Measurements from ENCODE around the gene MRM3. TPM values are rescaled to one million over a fixed set of nuclear protein-coding genes. Genes with fewer than 3 reads are reported as not detected.
"Not testable (repeated sequence)": the region's sequence is repeated elsewhere in the genome, so short reads cannot be mapped to it uniquely, and the experiment has no call there.

Gene MRM3
- total RNA-seq, 2 donors from 2014 or later: 14.0 to 18.7 TPM

DNA sequence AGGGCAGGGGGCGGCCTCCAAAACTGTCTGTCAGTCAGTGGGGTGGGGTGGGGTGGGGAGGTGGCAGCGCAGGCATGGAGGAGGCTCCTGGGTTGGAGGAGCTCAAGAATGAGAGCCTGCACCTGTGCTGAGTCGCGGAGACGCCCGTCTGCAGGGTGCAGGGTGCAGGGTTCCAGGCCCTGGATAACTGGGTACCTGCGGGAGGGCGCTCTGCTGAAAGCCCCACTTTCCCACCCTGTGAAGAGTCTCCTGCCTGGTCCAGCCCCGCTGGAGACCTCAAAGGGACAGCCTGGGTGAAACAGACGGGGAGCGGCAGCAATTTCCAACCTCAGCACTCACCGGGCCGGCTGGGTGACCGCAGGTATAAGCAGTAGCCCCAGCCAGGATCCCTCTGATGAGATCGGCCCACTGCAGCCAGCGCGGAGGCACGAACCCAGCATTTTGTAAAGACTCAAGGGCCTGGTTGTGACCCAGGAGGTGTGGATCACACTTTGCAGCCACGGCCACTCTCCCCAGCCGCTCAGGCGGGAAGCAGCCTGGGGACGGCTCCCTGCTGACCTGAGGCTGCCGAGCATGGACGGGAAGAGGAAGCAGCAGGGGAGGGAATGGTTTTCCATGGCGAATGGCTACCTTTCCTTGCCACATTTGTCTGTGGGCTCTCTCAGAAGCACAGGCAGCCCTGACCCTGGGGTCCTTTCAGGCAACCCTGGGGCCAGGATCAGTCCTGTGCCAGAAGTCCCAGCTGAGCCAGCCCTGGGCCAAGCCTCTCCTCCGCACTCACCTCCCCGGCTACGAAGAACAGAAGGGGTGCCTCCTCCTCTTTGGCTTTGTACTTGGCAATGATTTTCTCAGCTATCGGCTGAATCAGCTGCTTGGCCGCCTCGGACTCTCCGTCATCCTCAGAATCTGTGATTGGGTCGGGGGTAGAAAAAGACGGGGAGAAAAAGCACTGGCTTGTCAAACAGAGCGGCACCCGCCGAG lies 21.0 kb downstream of the MRM3 start:
- 87 to 89% methylated on average over 26 to 37 of the region's 37 CpGs for WGBS, 2 experiments (ENCODE audit: insufficient coverage in 1 of 2, insufficient read length in 1 of 2)
- Histone ChIP-seq H3K27ac (ENCODE audit: low read depth, low read length) (peak overlapping the region; percentile 99), H3K4me3 (ENCODE audit: low read length) (no peak overlapping the region), H3K9me3 (ENCODE audit: control insufficient read depth, low read length) (no peaks in the 10 kb centered on the region), H3K27me3 (ENCODE audit: control insufficient read depth, insufficient read depth, low read length, poor library complexity, severe bottlenecking) (no peaks in the 10 kb centered on the region), H3K9ac (ENCODE audit: extremely low read depth, low read length, poor library complexity, severe bottlenecking) (no peak overlapping the region), H3K4me1 (ENCODE audit: control insufficient read depth, insufficient read depth, low read length) (peaks cover 2% of the 10 kb centered on the region), H3K36me3 (ENCODE audit: control insufficient read depth, insufficient read depth, low read length) (peaks cover 72% of the 10 kb centered on the region)
- Mint-ChIP-seq H3K9me3 (no peaks in the 10 kb centered on the region), H3K27me3 (ENCODE audit: insufficient read depth) (no peaks in the 10 kb centered on the region), H3K4me3 (no peak overlapping the region), H3K4me1 (no peaks in the 10 kb centered on the region), H3K36me3 (ENCODE audit: low read depth) (peaks cover 52% of the 10 kb centered on the region), H3K27ac (no peak overlapping the region)
- TF ChIP-seq CTCF (conservative IDR thresholded peaks at IDR 0.05): no peak
- DNase-seq: no peak

GRCh38 chr17:804541-805435 lies 22.6 kb downstream of the MRM3 start:
- 77 to 92% methylated on average over 24 to 41 of the region's 41 CpGs for WGBS, 2 experiments (ENCODE audit: insufficient coverage in 1 of 2, insufficient read length in 1 of 2)
- no peaks in the 10 kb centered on the region for H3K27me3 ChIP-seq (ENCODE audit: control insufficient read depth, insufficient read depth, low read length, poor library complexity, severe bottlenecking)
- H3K27ac Mint-ChIP-seq: no peak overlapping the region
- H3K9me3 ChIP-seq (ENCODE audit: control insufficient read depth, low read length): no peaks in the 10 kb centered on the region
- TF ChIP-seq CTCF (conservative IDR thresholded peaks at IDR 0.05): no peak
- H3K27ac ChIP-seq (ENCODE audit: low read depth, low read length): peak overlapping the region; percentile 99
- no peak overlapping the region for H3K4me3 Mint-ChIP-seq
- peaks cover 2% of the 10 kb centered on the region for H3K4me1 ChIP-seq (ENCODE audit: control insufficient read depth, insufficient read depth, low read length)
- H3K4me1 Mint-ChIP-seq: no peaks in the 10 kb centered on the region
- H3K27me3 Mint-ChIP-seq (ENCODE audit: insufficient read depth): no peaks in the 10 kb centered on the region
- no peak overlapping the region for H3K4me3 ChIP-seq (ENCODE audit: low read length)
- no peaks in the 10 kb centered on the region for H3K9me3 Mint-ChIP-seq
- H3K36me3 Mint-ChIP-seq (ENCODE audit: low read depth): peaks cover 56% of the 10 kb centered on the region
- no peak overlapping the region for H3K9ac ChIP-seq (ENCODE audit: extremely low read depth, low read length, poor library complexity, severe bottlenecking)
- H3K36me3 ChIP-seq (ENCODE audit: control insufficient read depth, insufficient read depth, low read length): peaks cover 70% of the 10 kb centered on the region
- DNase-seq: no peak

DNA sequence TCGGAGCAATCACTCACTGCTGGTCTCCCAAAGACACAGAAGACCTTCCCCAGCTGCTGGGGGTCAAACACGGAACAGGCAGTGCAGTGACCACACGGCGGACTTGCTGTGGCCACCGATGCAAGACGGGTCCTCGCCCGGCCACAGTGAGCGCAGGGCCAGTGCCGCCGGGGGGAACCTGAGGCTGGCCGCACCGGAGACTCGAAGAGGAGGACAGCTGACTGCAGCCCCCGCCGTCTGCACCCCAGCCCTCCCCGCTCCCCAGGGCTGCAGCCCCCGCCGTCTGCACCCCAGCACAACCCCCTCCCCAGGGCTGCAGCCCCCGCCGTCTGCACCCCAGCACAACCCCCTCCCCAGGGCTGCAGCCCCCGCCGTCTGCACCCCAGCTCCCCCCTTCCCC lies 23.7 kb downstream of the MRM3 start:
- H3K9me3 Mint-ChIP-seq: not testable (repeated sequence)

More for the DNA sequence above, 23.7 kb downstream of the MRM3 start:
- not testable (repeated sequence) for H3K4me1 ChIP-seq (ENCODE audit: control insufficient read depth, insufficient read depth, low read length); H3K27me3 ChIP-seq (ENCODE audit: control insufficient read depth, insufficient read depth, low read length, poor library complexity, severe bottlenecking); H3K27me3 Mint-ChIP-seq (ENCODE audit: insufficient read depth); H3K27ac Mint-ChIP-seq; H3K9me3 ChIP-seq (ENCODE audit: control insufficient read depth, low read length); H3K9ac ChIP-seq (ENCODE audit: extremely low read depth, low read length, poor library complexity, severe bottlenecking); H3K4me1 Mint-ChIP-seq; H3K4me3 ChIP-seq (ENCODE audit: low read length); DNase-seq; H3K4me3 Mint-ChIP-seq
- peaks cover 58% of the 10 kb centered on the region for H3K36me3 Mint-ChIP-seq (ENCODE audit: low read depth)
- H3K27ac ChIP-seq (ENCODE audit: low read depth, low read length): peak overlapping the region; percentile 76
- peaks cover 66% of the 10 kb centered on the region for H3K36me3 ChIP-seq (ENCODE audit: control insufficient read depth, insufficient read depth, low read length)
- WGBS, 2 experiments (ENCODE audit: insufficient coverage in 1 of 2, insufficient read length in 1 of 2): 93 to 94% methylated on average over 7 to 17 of the region's 23 CpGs
